ENCODE results near the gene MRPS24. TPM values are rescaled to one million over a fixed set of nuclear protein-coding genes. Genes with fewer than 3 reads are reported as not detected.

The MRPS24 gene
- total RNA-seq, 1 experiment from 2014 or later, result 135 TPM

DNA sequence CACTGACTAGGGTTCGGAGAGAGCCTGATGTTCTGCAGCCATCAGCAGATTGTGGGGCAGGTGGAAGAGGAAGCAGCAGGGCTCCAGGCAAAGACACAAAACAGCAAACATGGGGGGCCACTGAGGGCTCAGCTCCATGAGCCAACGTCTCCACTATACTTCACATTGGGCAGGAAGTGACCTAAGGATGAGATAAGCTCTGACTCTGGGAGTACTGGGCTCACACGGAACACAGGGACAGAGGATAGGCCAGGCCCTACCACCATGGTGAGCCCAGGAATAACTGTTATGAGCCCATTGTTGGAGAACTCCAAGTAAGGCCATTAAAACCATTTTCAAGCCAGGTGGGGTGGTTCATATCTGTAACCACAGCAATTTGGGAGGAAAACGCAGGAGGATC is 14.9 kb upstream of the MRPS24 start:
- Mint-ChIP-seq H3K36me3 (peaks cover 14% of the 10 kb centered on the region), H3K27ac (no peak overlapping the region), H3K4me3 (no peak overlapping the region), H3K9me3 (no peaks in the 10 kb centered on the region), H3K27me3 (ENCODE audit: low read depth) (no peaks in the 10 kb centered on the region), H3K4me1 (peaks cover 16% of the 10 kb centered on the region)
- no peak for ATAC-seq
- TF ChIP-seq FOXP1 (CRISPR knock-in tag; IDR thresholded peaks at IDR 0.05; ENCODE audit: borderline replicate concordance) (no peak), ATF1 (CRISPR knock-in tag; IDR thresholded peaks at IDR 0.05) (no peak), TEAD4 (CRISPR knock-in tag; IDR thresholded peaks at IDR 0.05) (no peak)
- TF ChIP-seq, protein P1, sequence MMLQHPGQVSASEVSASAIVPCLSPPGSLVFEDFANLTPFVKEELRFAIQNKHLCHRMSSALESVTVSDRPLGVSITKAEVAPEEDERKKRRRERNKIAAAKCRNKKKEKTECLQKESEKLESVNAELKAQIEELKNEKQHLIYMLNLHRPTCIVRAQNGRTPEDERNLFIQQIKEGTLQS (CRISPR knock-in tag; conservative IDR thresholded peaks at IDR 0.05), result no peak
- TF ChIP-seq, protein P2, sequence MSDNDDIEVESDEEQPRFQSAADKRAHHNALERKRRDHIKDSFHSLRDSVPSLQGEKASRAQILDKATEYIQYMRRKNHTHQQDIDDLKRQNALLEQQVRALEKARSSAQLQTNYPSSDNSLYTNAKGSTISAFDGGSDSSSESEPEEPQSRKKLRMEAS (CRISPR knock-in tag; IDR thresholded peaks at IDR 0.05), result no peak
- ChIA-PET CTCF (interaction anchor here (0.8 kb wide), 1 partner anchor 302 kb away, joined by 5 read pairs; the partner anchor contains the start of gene STK17A), POLR2A (no interaction called here)
- no peak for DNase-seq (ENCODE audit: low spot score)

DNA sequence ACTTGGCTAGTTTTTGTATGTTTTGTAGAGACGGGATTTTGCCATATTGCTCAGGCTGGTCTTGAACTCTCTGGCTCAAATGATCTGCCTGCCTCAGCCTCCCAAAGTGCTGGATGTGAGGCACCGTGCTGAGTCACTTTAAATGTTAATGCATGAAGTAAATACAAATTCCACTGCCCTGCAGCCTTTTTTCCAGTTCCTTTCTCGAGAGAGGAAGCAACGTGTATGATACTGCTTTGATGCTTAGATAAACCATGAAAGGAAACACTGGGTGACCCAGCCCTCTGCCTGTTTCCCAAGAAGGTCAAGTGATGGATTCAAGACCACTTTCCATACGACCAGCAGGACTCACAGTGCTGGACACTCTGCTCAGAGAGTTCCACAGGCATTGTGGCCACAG is 11.3 kb upstream of the MRPS24 start:
- Mint-ChIP-seq H3K9me3 (no peaks in the 10 kb centered on the region), H3K27me3 (ENCODE audit: low read depth) (no peaks in the 10 kb centered on the region), H3K27ac (peak overlapping the region; percentile 74), H3K4me3 (no peak overlapping the region), H3K4me1 (peaks cover 16% of the 10 kb centered on the region), H3K36me3 (peaks cover 35% of the 10 kb centered on the region)
- TF ChIP-seq TCF7 (CRISPR knock-in tag; IDR thresholded peaks at IDR 0.05; ENCODE audit: low read depth) (no peak), SMAD3 (CRISPR knock-in tag; IDR thresholded peaks at IDR 0.05; ENCODE audit: borderline replicate concordance) (no peak), FOXP1 (CRISPR knock-in tag; IDR thresholded peaks at IDR 0.05; ENCODE audit: borderline replicate concordance) (no peak), SOX15 (CRISPR knock-in tag; IDR thresholded peaks at IDR 0.05) (no peak), SMAD4 (CRISPR knock-in tag; IDR thresholded peaks at IDR 0.05) (no peak), ZNF121 (CRISPR knock-in tag; IDR thresholded peaks at IDR 0.05) (no peak), NR2C2 (CRISPR knock-in tag; IDR thresholded peaks at IDR 0.05) (no peak), OVOL2 (CRISPR knock-in tag; IDR thresholded peaks at IDR 0.05; ENCODE audit: borderline replicate concordance) (no peak)
- TF ChIP-seq, protein P3, sequence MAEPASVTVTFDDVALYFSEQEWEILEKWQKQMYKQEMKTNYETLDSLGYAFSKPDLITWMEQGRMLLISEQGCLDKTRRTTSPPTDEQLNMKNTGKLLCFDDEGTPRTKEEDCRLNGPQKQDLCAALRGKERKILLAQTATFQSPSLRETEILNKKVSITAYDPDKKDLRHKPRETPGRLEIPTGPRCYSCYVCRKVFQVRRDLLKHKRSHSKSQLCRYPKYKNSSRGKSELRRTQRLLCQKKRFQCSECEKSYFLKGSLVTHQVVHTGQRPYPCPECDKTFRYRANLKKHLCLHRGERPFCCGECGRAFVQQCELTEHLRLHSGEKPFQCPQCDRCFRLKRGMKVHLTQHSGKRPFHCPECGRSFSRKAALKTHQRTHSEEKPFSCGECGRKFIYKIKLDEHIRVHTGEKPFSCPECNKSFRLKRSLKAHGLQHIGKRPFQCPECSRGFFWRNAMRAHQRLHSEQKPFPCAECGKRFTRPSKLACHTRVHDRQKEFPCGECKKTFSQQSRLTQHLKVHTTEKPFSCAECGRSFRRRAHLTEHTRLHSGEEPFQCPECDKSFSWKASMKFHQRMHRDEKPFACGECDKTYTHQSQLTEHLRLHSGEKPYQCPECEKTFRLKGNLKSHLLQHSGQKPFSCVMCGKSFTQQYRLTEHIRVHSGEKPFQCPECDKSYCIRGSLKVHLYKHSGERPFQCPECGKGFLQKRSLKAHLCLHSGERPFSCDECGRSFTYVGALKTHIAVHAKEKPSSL (CRISPR knock-in tag; conservative IDR thresholded peaks at IDR 0.05), result no peak
- TF ChIP-seq, protein P4, sequence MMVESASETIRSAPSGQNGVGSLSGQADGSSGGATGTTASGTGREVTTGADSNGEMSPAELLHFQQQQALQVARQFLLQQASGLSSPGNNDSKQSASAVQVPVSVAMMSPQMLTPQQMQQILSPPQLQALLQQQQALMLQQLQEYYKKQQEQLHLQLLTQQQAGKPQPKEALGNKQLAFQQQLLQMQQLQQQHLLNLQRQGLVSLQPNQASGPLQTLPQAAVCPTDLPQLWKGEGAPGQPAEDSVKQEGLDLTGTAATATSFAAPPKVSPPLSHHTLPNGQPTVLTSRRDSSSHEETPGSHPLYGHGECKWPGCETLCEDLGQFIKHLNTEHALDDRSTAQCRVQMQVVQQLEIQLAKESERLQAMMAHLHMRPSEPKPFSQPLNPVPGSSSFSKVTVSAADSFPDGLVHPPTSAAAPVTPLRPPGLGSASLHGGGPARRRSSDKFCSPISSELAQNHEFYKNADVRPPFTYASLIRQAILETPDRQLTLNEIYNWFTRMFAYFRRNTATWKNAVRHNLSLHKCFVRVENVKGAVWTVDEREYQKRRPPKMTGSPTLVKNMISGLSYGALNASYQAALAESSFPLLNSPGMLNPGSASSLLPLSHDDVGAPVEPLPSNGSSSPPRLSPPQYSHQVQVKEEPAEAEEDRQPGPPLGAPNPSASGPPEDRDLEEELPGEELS (CRISPR knock-in tag; IDR thresholded peaks at IDR 0.05), result no peak
- CTCF ChIA-PET, result interaction anchor here (1.4 kb wide), 1 partner anchor 74 kb away, joined by 3 read pairs; no protein-coding TSS in a partner anchor
- DNase-seq (ENCODE audit: low spot score) (no peak), ATAC-seq (peak; percentile 34)
- POLR2A ChIA-PET, result interaction anchor here (0.6 kb wide), 1 partner anchor 302 kb away, joined by 3 read pairs; no protein-coding TSS in a partner anchor

DNA sequence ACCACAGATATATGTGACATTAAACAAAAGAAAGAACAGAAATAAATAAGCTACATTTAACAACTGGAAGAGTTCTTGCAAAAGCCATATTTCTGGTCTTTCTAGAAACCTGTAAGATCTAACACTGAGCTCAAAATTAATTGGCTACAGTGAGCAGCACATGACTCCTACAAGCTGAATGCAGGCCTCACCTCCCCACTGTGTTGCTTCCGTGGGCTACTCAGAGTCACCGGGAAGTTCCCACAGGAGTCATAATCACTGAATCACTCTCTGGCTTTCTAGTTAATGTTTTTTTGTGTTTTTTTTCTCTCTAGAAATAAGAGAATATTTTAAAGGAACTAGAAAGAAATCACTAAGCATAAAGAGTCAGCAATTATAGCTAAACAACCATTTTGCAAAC is 10.2 kb upstream of the MRPS24 start:
- ATAC-seq (no peak), DNase-seq (ENCODE audit: low spot score) (no peak)
- peaks cover 16% of the 10 kb centered on the region for H3K4me1 Mint-ChIP-seq
- H3K36me3 Mint-ChIP-seq, result peaks cover 38% of the 10 kb centered on the region
- H3K27me3 Mint-ChIP-seq (ENCODE audit: low read depth), result no peaks in the 10 kb centered on the region
- ChIA-PET CTCF (interaction anchor here (0.7 kb wide), 1 partner anchor 63 kb away, joined by 3 read pairs; no protein-coding TSS in a partner anchor), POLR2A (interaction anchor here (0.8 kb wide), 1 partner anchor 10 kb away, joined by 3 read pairs; the partner anchor contains the start of gene MRPS24)
- no peak overlapping the region for H3K4me3 Mint-ChIP-seq
- no peak overlapping the region for H3K27ac Mint-ChIP-seq
- no peaks in the 10 kb centered on the region for H3K9me3 Mint-ChIP-seq
- TF ChIP-seq, protein P4 (CRISPR knock-in tag; IDR thresholded peaks at IDR 0.05), result no peak
- TF ChIP-seq ZNF671 (CRISPR knock-in tag; IDR thresholded peaks at IDR 0.05) (no peak), ZBTB21 (CRISPR knock-in tag; IDR thresholded peaks at IDR 0.05; ENCODE audit: borderline replicate concordance) (no peak), GABPB1 (CRISPR knock-in tag; IDR thresholded peaks at IDR 0.05) (no peak), FOXP1 (CRISPR knock-in tag; IDR thresholded peaks at IDR 0.05; ENCODE audit: borderline replicate concordance) (no peak), ESRRA (CRISPR knock-in tag; IDR thresholded peaks at IDR 0.05; ENCODE audit: borderline replicate concordance) (no peak), IRF2 (CRISPR knock-in tag; IDR thresholded peaks at IDR 0.05; ENCODE audit: borderline replicate concordance, low read depth) (no peak), TEAD1 (CRISPR knock-in tag; IDR thresholded peaks at IDR 0.05) (no peak)
- TF ChIP-seq, protein P5, sequence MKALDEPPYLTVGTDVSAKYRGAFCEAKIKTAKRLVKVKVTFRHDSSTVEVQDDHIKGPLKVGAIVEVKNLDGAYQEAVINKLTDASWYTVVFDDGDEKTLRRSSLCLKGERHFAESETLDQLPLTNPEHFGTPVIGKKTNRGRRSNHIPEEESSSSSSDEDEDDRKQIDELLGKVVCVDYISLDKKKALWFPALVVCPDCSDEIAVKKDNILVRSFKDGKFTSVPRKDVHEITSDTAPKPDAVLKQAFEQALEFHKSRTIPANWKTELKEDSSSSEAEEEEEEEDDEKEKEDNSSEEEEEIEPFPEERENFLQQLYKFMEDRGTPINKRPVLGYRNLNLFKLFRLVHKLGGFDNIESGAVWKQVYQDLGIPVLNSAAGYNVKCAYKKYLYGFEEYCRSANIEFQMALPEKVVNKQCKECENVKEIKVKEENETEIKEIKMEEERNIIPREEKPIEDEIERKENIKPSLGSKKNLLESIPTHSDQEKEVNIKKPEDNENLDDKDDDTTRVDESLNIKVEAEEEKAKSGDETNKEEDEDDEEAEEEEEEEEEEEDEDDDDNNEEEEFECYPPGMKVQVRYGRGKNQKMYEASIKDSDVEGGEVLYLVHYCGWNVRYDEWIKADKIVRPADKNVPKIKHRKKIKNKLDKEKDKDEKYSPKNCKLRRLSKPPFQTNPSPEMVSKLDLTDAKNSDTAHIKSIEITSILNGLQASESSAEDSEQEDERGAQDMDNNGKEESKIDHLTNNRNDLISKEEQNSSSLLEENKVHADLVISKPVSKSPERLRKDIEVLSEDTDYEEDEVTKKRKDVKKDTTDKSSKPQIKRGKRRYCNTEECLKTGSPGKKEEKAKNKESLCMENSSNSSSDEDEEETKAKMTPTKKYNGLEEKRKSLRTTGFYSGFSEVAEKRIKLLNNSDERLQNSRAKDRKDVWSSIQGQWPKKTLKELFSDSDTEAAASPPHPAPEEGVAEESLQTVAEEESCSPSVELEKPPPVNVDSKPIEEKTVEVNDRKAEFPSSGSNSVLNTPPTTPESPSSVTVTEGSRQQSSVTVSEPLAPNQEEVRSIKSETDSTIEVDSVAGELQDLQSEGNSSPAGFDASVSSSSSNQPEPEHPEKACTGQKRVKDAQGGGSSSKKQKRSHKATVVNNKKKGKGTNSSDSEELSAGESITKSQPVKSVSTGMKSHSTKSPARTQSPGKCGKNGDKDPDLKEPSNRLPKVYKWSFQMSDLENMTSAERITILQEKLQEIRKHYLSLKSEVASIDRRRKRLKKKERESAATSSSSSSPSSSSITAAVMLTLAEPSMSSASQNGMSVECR (CRISPR knock-in tag; IDR thresholded peaks at IDR 0.05; ENCODE audit: borderline replicate concordance), result no peak

All from WTC11 (cell line).